CD8-positive, alpha-beta memory T cell (primary cell): Measurements from ENCODE around the gene SLC27A6. TPM values are rescaled to one million over a fixed set of nuclear protein-coding genes. Genes with fewer than 3 reads are reported as not detected.

ENCODE experiments used
- CTCF ChIA-PET: fragments of 350-600 bp; sonication (Branson Sonifier 250); formaldehyde crosslinking; loops from one replicate; lab custom pipeline; 2021; ENCODE audit warnings: antibody characterized with exemption; lab: Charles Lee
- POLR2A ChIA-PET: fragments of 350-600 bp; sonication (Branson Sonifier 250); formaldehyde crosslinking; loops from one replicate; lab custom pipeline; 2021; ENCODE audit warnings: antibody characterized with exemption; lab: Charles Lee
- DNase-seq, 5 donors: peaks; one replicate each; pipeline versions ENCODE4 v3.0.0 to v3.0.0-alpha.2; 2020 to 2022; ENCODE audit warnings: mixed read lengths in 1 of 5
- H3K27ac ChIP-seq: one replicate; pipeline ENCODE4 v1.7.0; 2013; ENCODE audit warnings: low read depth, mild to moderate bottlenecking, low read length, moderate library complexity
- H3K27me3 ChIP-seq: 2 replicates; pipeline ENCODE4 v1.7.0; 2013; ENCODE audit warnings: low read length, mild to moderate bottlenecking; ENCODE audit not compliant: insufficient read depth, poor library complexity, severe bottlenecking
- H3K36me3 ChIP-seq: 2 replicates; pipeline ENCODE4 v1.7.0; 2013; ENCODE audit warnings: mild to moderate bottlenecking, low read length, moderate library complexity; ENCODE audit not compliant: insufficient read depth
- H3K4me1 ChIP-seq: 2 replicates; pipeline ENCODE4 v1.7.0; 2013; ENCODE audit warnings: mild to moderate bottlenecking, low read length, moderate library complexity; ENCODE audit not compliant: insufficient read depth
- H3K4me3 ChIP-seq: 2 replicates; pipeline ENCODE4 v1.7.0; 2013; ENCODE audit warnings: mild to moderate bottlenecking, low read length
- H3K9me3 ChIP-seq: 2 replicates; pipeline ENCODE4 v1.7.0; 2013; ENCODE audit warnings: mild to moderate bottlenecking, low read length
- H3K27ac Mint-ChIP-seq, 8 donors: one replicate each; pipeline ENCODE4 v1.8.0; 2020 to 2021; ENCODE audit warnings: mixed read lengths in 8 of 8, mild to moderate bottlenecking in 6 of 8, inconsistent platforms in 3 of 8, moderate library complexity in 3 of 8
- H3K27me3 Mint-ChIP-seq, 2 donors: one replicate each; pipeline ENCODE4 v1.8.0; 2020 to 2021; ENCODE audit warnings: mixed read lengths in 2 of 2, mild to moderate bottlenecking in 1 of 2, moderate library complexity in 1 of 2
- H3K36me3 Mint-ChIP-seq, 3 donors: one replicate each; pipeline ENCODE4 v1.8.0; 2020 to 2021; ENCODE audit warnings: mixed read lengths in 3 of 3, inconsistent platforms in 1 of 3, mild to moderate bottlenecking in 1 of 3
- H3K4me1 Mint-ChIP-seq, 3 donors: one replicate each; pipeline ENCODE4 v1.8.0; 2020 to 2021; ENCODE audit warnings: mixed read lengths in 3 of 3, inconsistent platforms in 1 of 3, mild to moderate bottlenecking in 1 of 3
- H3K4me3 Mint-ChIP-seq, 7 donors: one replicate each; pipeline ENCODE4 v1.8.0; 2020 to 2021; ENCODE audit warnings: mixed read lengths in 7 of 7, mild to moderate bottlenecking in 6 of 7, moderate library complexity in 4 of 7, inconsistent platforms in 2 of 7
- H3K9me3 Mint-ChIP-seq, 5 donors: one replicate each; pipeline ENCODE4 v1.8.0; 2020 to 2022; ENCODE audit warnings: mixed read lengths in 5 of 5, mild to moderate bottlenecking in 3 of 5, moderate library complexity in 2 of 5, inconsistent platforms in 1 of 5
- polyA plus RNA-seq: library from polyadenylated mRNA; unstranded; fragments of 300-500 nt; fragmentation: Illumina TruSeq; gene quantifications from one replicate; pipeline ENCODE4 v1.2.3, GENCODE V29; 2021
- total RNA-seq, 2 experiments: library from RNA; stranded (reverse); gene quantifications; one replicate each; pipeline ENCODE4 v1.2.3, GENCODE V29; 2021

SLC27A6 gene
- total and polyA plus RNA-seq, 3 experiments from 2014 or later: not detected

DNA sequence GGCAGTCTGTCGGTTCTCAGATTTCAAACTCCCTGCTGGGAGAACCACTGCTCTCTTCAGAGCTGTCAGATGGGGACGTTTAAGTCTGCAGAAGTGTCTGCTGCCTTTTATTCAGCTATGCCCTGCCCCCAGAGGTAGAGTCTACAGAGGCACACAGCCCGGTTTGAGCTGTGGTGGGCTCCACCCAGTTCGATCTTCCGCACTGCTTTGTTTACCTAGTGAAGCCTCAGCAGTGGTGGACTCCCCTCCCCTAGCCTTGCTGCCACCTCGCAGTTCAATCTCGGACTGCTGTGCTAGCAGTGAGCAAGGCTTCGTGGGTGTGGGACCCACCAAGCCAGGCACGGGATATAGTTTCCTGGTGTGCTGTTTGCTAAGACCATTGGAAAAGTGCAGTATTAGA is 8.0 kb downstream of the SLC27A6 start:
- H3K4me3 Mint-ChIP-seq: no peak overlapping the region

GRCh38 chr5:128974567-128974966 is 9.3 kb downstream of the SLC27A6 start:
- H3K27me3 ChIP-seq: no peaks in the 10 kb centered on the region
- peaks cover 0 to 15% of the 10 kb centered on the region in 2 donors for H3K27me3 Mint-ChIP-seq
- ChIA-PET POLR2A (no interaction called here), CTCF (no interaction called here)
- H3K9me3 Mint-ChIP-seq: peaks cover 0 to 7% (median 2%) of the 10 kb centered on the region in 5 donors
- DNase-seq: no peak
- H3K4me1 ChIP-seq: no peaks in the 10 kb centered on the region
- H3K36me3 Mint-ChIP-seq: no peaks in the 10 kb centered on the region
- no peak overlapping the region for H3K27ac ChIP-seq
- no peak overlapping the region for H3K4me3 ChIP-seq
- H3K9me3 ChIP-seq: no peaks in the 10 kb centered on the region
- H3K4me1 Mint-ChIP-seq: no peaks in the 10 kb centered on the region
- H3K27ac Mint-ChIP-seq: no peak overlapping the region
- H3K36me3 ChIP-seq: no peaks in the 10 kb centered on the region
- no peak overlapping the region for H3K4me3 Mint-ChIP-seq

More for the DNA sequence above, 8.0 kb downstream of the SLC27A6 start:
- peaks cover 0 to 15% of the 10 kb centered on the region in 2 donors for H3K27me3 Mint-ChIP-seq
- no peaks in the 10 kb centered on the region for H3K4me1 Mint-ChIP-seq
- no peak for DNase-seq
- H3K36me3 Mint-ChIP-seq: no peaks in the 10 kb centered on the region
- Histone ChIP-seq H3K36me3 (no peaks in the 10 kb centered on the region), H3K4me1 (no peaks in the 10 kb centered on the region), H3K9me3 (no peaks in the 10 kb centered on the region), H3K27me3 (no peaks in the 10 kb centered on the region), H3K27ac (no peak overlapping the region), H3K4me3 (no peak overlapping the region)
- H3K27ac Mint-ChIP-seq: no peak overlapping the region
- ChIA-PET CTCF (no interaction called here), POLR2A (no interaction called here)
- peaks cover 0 to 7% (median 3%) of the 10 kb centered on the region in 5 donors for H3K9me3 Mint-ChIP-seq

GRCh38 chr5:128979761-128980160 is 14.5 kb downstream of the SLC27A6 start:
- Mint-ChIP-seq H3K27ac (no peak overlapping the region), H3K9me3 (peaks cover 0 to 2% (median 0%) of the 10 kb centered on the region in 5 donors), H3K27me3 (peaks cover 0 to 12% of the 10 kb centered on the region in 2 donors), H3K36me3 (no peaks in the 10 kb centered on the region), H3K4me3 (no peak overlapping the region), H3K4me1 (no peaks in the 10 kb centered on the region)
- Histone ChIP-seq H3K27me3 (no peaks in the 10 kb centered on the region), H3K36me3 (no peaks in the 10 kb centered on the region), H3K4me1 (no peaks in the 10 kb centered on the region), H3K9me3 (no peaks in the 10 kb centered on the region), H3K27ac (no peak overlapping the region), H3K4me3 (no peak overlapping the region)
- ChIA-PET POLR2A (no interaction called here), CTCF (no interaction called here)
- no peak for DNase-seq

- Mint-ChIP-seq H3K4me1 (no peaks in the 10 kb centered on the region), H3K27ac (no peak overlapping the region), H3K27me3 (peaks cover 0 to 6% of the 10 kb centered on the region in 2 donors), H3K36me3 (no peaks in the 10 kb centered on the region), H3K9me3 (peaks cover 0 to 2% (median 0%) of the 10 kb centered on the region in 5 donors), H3K4me3 (no peak overlapping the region)
- H3K27me3 ChIP-seq: no peaks in the 10 kb centered on the region
- H3K9me3 ChIP-seq: no peaks in the 10 kb centered on the region
- no peak for DNase-seq
- H3K4me3 ChIP-seq: no peak overlapping the region
- H3K27ac ChIP-seq: no peak overlapping the region
- CTCF ChIA-PET: no interaction called here
- POLR2A ChIA-PET: no interaction called here
- no peaks in the 10 kb centered on the region for H3K4me1 ChIP-seq
- no peaks in the 10 kb centered on the region for H3K36me3 ChIP-seq
Measured at GRCh38 chr5:128980917-128981316, 15.6 kb downstream of the SLC27A6 start.

- Histone ChIP-seq H3K4me1 (no peaks in the 10 kb centered on the region), H3K4me3 (no peak overlapping the region), H3K27ac (no peak overlapping the region), H3K27me3 (no peaks in the 10 kb centered on the region), H3K9me3 (no peaks in the 10 kb centered on the region), H3K36me3 (no peaks in the 10 kb centered on the region)
- Mint-ChIP-seq H3K4me1 (no peaks in the 10 kb centered on the region), H3K9me3 (peaks cover 0 to 2% (median 0%) of the 10 kb centered on the region in 5 donors), H3K4me3 (no peak overlapping the region), H3K27ac (no peak overlapping the region), H3K36me3 (no peaks in the 10 kb centered on the region), H3K27me3 (peaks cover 0 to 6% of the 10 kb centered on the region in 2 donors)
- CTCF ChIA-PET: no interaction called here
- no peak for DNase-seq
- POLR2A ChIA-PET: no interaction called here
Measured at GRCh38 chr5:128984480-128984879, 19.2 kb downstream of the SLC27A6 start.

- H3K4me3 Mint-ChIP-seq: no peak overlapping the region
- H3K9me3 ChIP-seq: no peaks in the 10 kb centered on the region
- no peaks in the 10 kb centered on the region for H3K4me1 Mint-ChIP-seq
- H3K36me3 ChIP-seq: no peaks in the 10 kb centered on the region
- H3K9me3 Mint-ChIP-seq: peaks cover 0 to 4% (median 0%) of the 10 kb centered on the region in 5 donors
- ChIA-PET CTCF (no interaction called here), POLR2A (no interaction called here)
- H3K4me3 ChIP-seq: no peak overlapping the region
- H3K27ac Mint-ChIP-seq: no peak overlapping the region
- no peak for DNase-seq
- peaks cover 0 to 6% of the 10 kb centered on the region in 2 donors for H3K27me3 Mint-ChIP-seq
- H3K27me3 ChIP-seq: no peaks in the 10 kb centered on the region
- H3K4me1 ChIP-seq: no peaks in the 10 kb centered on the region
- H3K36me3 Mint-ChIP-seq: no peaks in the 10 kb centered on the region
- H3K27ac ChIP-seq: no peak overlapping the region
Measured at GRCh38 chr5:128988476-128988875, 23.2 kb downstream of the SLC27A6 start.

DNA sequence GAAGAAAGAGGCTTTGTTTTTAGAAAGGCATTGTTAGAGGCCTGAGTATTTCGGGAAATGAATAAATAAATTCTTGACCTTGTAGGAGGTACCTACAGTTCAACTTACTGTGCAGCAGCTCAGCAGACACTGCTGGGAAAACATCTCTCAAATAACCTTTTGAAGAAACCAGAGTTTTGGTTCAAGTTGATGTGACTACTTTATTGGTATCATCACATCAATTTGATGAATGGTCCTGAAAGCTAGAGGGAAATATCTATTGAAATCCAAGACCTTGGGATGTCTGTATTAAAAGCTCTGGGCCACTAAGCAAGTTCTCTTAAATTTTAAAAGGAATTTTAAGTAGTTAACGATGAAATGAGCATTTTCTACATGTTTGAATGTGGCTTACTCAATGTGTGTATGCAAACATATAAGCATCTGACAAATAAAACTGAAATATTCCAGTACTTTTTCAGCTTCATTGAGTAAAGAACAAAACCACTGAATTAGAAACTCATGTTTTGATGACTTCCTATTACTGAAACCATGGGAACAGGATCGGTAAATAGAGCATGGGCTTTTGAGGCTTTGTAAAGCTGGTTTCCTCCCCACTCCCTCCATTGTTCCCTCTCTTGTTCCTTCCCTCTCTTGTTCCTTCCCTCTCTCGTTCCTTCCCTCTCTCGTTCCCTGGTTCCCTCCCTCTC is 36.7 kb downstream of the SLC27A6 start:
- CTCF ChIA-PET: no interaction called here
- H3K4me1 ChIP-seq: no peaks in the 10 kb centered on the region
- POLR2A ChIA-PET: no interaction called here

GRCh38 chr5:129002527-129002842 is 37.2 kb downstream of the SLC27A6 start:
- Histone ChIP-seq H3K4me3 (no peak overlapping the region), H3K9me3 (no peaks in the 10 kb centered on the region), H3K4me1 (no peaks in the 10 kb centered on the region), H3K36me3 (no peaks in the 10 kb centered on the region), H3K27me3 (no peaks in the 10 kb centered on the region), H3K27ac (no peak overlapping the region)
- no peak for DNase-seq
- H3K27ac Mint-ChIP-seq: no peak overlapping the region
- no peaks in the 10 kb centered on the region for H3K36me3 Mint-ChIP-seq
- ChIA-PET POLR2A (no interaction called here), CTCF (no interaction called here)
- H3K4me1 Mint-ChIP-seq: no peaks in the 10 kb centered on the region
- no peaks in the 10 kb centered on the region for H3K9me3 Mint-ChIP-seq
- H3K27me3 Mint-ChIP-seq: no peaks in the 10 kb centered on the region
- no peak overlapping the region for H3K4me3 Mint-ChIP-seq

More for the DNA sequence above, 36.7 kb downstream of the SLC27A6 start:
- H3K36me3 Mint-ChIP-seq: no peaks in the 10 kb centered on the region
- no peaks in the 10 kb centered on the region for H3K9me3 Mint-ChIP-seq
- no peak overlapping the region for H3K27ac Mint-ChIP-seq
- no peaks in the 10 kb centered on the region for H3K4me1 Mint-ChIP-seq
- Histone ChIP-seq H3K36me3 (no peaks in the 10 kb centered on the region), H3K4me3 (no peak overlapping the region), H3K9me3 (no peaks in the 10 kb centered on the region), H3K27me3 (no peaks in the 10 kb centered on the region), H3K27ac (no peak overlapping the region)
- H3K27me3 Mint-ChIP-seq: no peaks in the 10 kb centered on the region
- DNase-seq: no peak
- no peak overlapping the region for H3K4me3 Mint-ChIP-seq
